Heart right ventricle (tissue), 16 donors: ENCODE results near the gene NRXN2. TPM values are rescaled to one million over a fixed set of nuclear protein-coding genes. Genes with fewer than 3 reads are reported as not detected.

Experiments
- ATAC-seq, 8 donors: fragments of 200-7000 bp; cut with Tn5 transposase; one replicate each; pipeline ENCODE4 v1.9.1; 2020; ENCODE audit warnings: mild to moderate bottlenecking in 8 of 8, moderate library complexity in 8 of 8, moderate number of reproducible peaks in 1 of 8
- DNase-seq, 2 donors: peaks; one replicate each; pipeline ENCODE4 v3.0.0-alpha.2; 2020
- H3K27ac ChIP-seq, 10 donors: fragments of 200-600 bp; sonication (generic) in 2 of 10; one replicate each; pipeline versions ENCODE4 v1.5.0 to v1.8.0; 2020 to 2022; ENCODE audit warnings: mild to moderate bottlenecking in 3 of 10
- H3K27me3 ChIP-seq, 7 donors: fragments of 200-600 bp; one replicate each; pipeline ENCODE4 v1.8.0; 2021 to 2022; ENCODE audit warnings: mild to moderate bottlenecking in 2 of 7
- H3K36me3 ChIP-seq, 9 donors: fragments of 200-600 bp; sonication (generic) in 1 of 9; one replicate each; pipeline versions ENCODE4 v1.5.0 to v1.8.0; 2020 to 2022; ENCODE audit warnings: mild to moderate bottlenecking in 2 of 9
- H3K4me1 ChIP-seq, 9 donors: fragments of 200-600 bp; sonication (generic) in 1 of 9; one replicate each; pipeline versions ENCODE4 v1.5.0 to v1.8.0; 2020 to 2022; ENCODE audit warnings: mild to moderate bottlenecking in 4 of 9
- H3K4me3 ChIP-seq, 10 donors: fragments of 200-600 bp; sonication (generic) in 2 of 10; one replicate each; pipeline versions ENCODE4 v1.5.0 to v1.8.0; 2020 to 2022; ENCODE audit warnings: mild to moderate bottlenecking in 7 of 10, moderate library complexity in 2 of 10
- H3K9me3 ChIP-seq, 11 donors: fragments of 200-600 bp in 10 of 11; sonication (generic) in 2 of 11; one replicate each; pipeline versions ENCODE4 v1.5.0 to v1.8.0; 2013 to 2022; ENCODE audit warnings: mild to moderate bottlenecking in 2 of 11, control low read depth in 1 of 11, moderate library complexity in 1 of 11
- WGBS, 2 donors: extraction: QIAGEN DNeasy Blood & Tissue Kit; methylation state at CpG; one replicate each; pipeline ENCODE4 v1.1.7; 2013; ENCODE audit warnings: inconsistent platforms in 1 of 2; 5-methylcytosine and 5-hydroxymethylcytosine counted together
- intact Hi-C, 10 donors: fragments of 100-400 bp; cut with DNase I; formaldehyde crosslinking; loops; one replicate each; pipeline versions ENCODE4 v1.11.1 to v1.14.2; 2022
- polyA plus RNA-seq, 2 donors: library from polyadenylated mRNA; stranded (reverse); fragments of 200-250 nt; gene quantifications; one replicate each; pipeline ENCODE4 v1.2.3, GENCODE V29; 2013
- total RNA-seq, 10 donors: library from RNA; stranded (reverse); fragmentation: NEBNext Ultra II Directional in 3 of 10; extraction: Animal tissue kit (Norgen Biotek cat#: 25700) in 3 of 10; gene quantifications; one replicate each; pipeline versions ENCODE4 v1.2.1 to v1.2.4, GENCODE V29; 2021 to 2023
- TF ChIP-seq, protein P1 (sequence below), 9 donors: fragments of 200-600 bp; sonication (generic) in 2 of 9; IDR thresholded peaks; one replicate each; pipeline versions ENCODE4 v1.5.0 to v1.8.0; 2021 to 2022; ENCODE audit warnings: antibody characterized with exemption in 9 of 9, mild to moderate bottlenecking in 5 of 9, moderate library complexity in 1 of 9
- donor health status: Arrhythmogenic right ventricular cardiomyopathy.
- donor health status: ischemic (EF 13 %, LVEDD 7.1; RV severe dilation, severe dysfunction).
- donor health status: healthy with polysubstance abuse.
- donor health status: DM: no; HTN: yes; CAD: no.
- donor health status: DM: no; HTN: no; CAD: no.
- donor health status: ischemic (EF 25% LVEDD 6.9; RV normal size, moderate dysfunction).
- donor health status: ischemic (EF 25% LVEDD 5.7; RV mildly dilated, moderate dysfunction).
- donor health status: healthy.
- donor health status: DM: yes; HTN: yes; CAD: no.
- donor health status: Ischemic cardiomyopathy.
- donor health status: ischemic (EF 35%, LVEDD 5.7; RV mildly dilated, moderate dysfunction).
- donor health status: nonischemic (EF 11% LVEDD 7.7; RV severe dilation, severe dysfunction).
- donor health status: DM: yes; HTN: yes; CAD: no.
- donor health status: PGD.
- donor health status: ischemic (EF 29% LVEDD 5.4; RV normal size, mild dysfunction).
- donor health status: nonischemic (EF 23%, LVEDD 6.1; RV moderate dilation, normal function).

Gene NRXN2
- total and polyA plus RNA-seq, 12 donors: 0.45 to 5.5 (median 1.4) TPM

DNA sequence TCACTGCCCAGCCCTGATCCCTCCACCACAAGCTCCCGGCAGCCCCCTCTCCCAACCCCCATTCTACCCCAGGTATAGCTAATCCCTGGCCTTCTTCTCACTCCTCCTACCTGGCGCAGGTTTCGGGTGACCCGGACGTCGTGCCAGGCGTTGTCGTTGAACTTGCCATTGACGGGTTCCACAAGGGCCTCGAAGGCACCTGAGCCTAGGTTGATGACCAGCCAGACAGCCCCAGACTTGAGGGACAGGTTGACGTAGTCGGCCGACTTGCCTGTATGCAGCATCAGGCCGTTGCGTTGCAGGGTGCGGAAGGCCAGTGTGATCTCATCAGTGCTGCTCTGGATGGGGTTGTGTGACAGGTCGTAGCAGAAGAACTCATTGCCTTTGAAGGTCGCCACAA lies 37.5 kb downstream of the NRXN2 start:
- H3K4me1 ChIP-seq: peaks cover 5 to 28% (median 18%) of the 10 kb centered on the region in 9 donors
- no peak overlapping the region for H3K27ac ChIP-seq
- ATAC-seq: no peak
- intact Hi-C loops: loop anchor here in 1 of 10 donors (5.0 kb wide), 1 partner anchor 42 kb away; no protein-coding TSS in a partner anchor
- H3K4me3 ChIP-seq: no peak overlapping the region
- TF ChIP-seq, protein P1, sequence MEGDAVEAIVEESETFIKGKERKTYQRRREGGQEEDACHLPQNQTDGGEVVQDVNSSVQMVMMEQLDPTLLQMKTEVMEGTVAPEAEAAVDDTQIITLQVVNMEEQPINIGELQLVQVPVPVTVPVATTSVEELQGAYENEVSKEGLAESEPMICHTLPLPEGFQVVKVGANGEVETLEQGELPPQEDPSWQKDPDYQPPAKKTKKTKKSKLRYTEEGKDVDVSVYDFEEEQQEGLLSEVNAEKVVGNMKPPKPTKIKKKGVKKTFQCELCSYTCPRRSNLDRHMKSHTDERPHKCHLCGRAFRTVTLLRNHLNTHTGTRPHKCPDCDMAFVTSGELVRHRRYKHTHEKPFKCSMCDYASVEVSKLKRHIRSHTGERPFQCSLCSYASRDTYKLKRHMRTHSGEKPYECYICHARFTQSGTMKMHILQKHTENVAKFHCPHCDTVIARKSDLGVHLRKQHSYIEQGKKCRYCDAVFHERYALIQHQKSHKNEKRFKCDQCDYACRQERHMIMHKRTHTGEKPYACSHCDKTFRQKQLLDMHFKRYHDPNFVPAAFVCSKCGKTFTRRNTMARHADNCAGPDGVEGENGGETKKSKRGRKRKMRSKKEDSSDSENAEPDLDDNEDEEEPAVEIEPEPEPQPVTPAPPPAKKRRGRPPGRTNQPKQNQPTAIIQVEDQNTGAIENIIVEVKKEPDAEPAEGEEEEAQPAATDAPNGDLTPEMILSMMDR (IDR thresholded peaks at IDR 0.05): no peak
- H3K27me3 ChIP-seq: peaks cover 0 to 9% (median 0%) of the 10 kb centered on the region in 7 donors
- no peak for DNase-seq
- WGBS, 2 donors: 92 to 93% methylated on average over 18 of the region's 18 CpGs
- H3K9me3 ChIP-seq: no peaks in the 10 kb centered on the region
- H3K36me3 ChIP-seq: no peaks in the 10 kb centered on the region

DNA sequence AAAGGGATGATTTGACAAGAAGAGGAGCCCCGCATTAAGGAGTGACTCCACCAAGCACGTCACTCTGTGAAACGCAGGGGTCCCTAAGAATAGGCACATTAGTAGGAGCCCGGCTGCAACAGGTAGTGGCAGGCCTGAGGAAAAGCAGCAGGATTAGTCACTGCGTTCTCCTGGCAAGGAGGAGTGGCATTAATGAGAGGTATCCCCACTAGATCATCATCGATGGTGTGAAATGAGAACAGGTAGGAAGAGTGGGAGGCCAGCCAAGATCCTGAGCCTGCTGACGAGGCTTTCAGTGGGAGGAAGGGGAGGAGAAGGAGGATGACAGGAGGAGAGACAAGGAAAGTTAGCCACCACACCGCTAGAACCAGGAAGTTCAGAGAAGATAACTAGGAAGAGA lies 38.6 kb downstream of the NRXN2 start:
- ATAC-seq (no peak), DNase-seq (no peak)
- TF ChIP-seq, protein P1 (IDR thresholded peaks at IDR 0.05): no peak
- Histone ChIP-seq H3K27ac (no peak overlapping the region), H3K9me3 (no peaks in the 10 kb centered on the region), H3K27me3 (peaks cover 0 to 9% (median 0%) of the 10 kb centered on the region in 7 donors), H3K4me3 (no peak overlapping the region), H3K4me1 (peaks cover 5 to 24% (median 17%) of the 10 kb centered on the region in 9 donors), H3K36me3 (no peaks in the 10 kb centered on the region)
- 73 to 77% methylated on average over 8 of the region's 8 CpGs for WGBS, 2 donors
- intact Hi-C loops: no loop called here

DNA sequence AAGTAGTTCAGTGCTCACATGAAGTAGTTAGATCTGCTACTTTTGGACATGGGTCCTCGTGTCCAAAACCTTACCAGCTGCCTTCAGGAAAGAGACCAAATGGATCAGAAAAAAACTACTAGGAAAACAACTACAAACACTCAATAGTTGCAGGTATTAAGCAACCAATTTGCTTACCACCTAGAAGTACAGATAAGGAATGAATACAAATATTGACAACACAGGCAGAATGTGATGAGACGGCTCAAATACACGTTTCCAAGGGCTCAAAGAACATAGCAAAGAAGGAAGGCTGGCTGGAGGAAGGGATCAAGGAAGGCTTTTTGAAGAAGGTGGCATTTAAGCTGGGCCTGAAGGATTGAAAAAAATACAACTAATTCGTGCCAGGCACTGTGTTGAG lies 41.8 kb downstream of the NRXN2 start:
- TF ChIP-seq, protein P1 (IDR thresholded peaks at IDR 0.05): no peak
- DNase-seq (no peak), ATAC-seq (no peak)
- Histone ChIP-seq H3K36me3 (no peaks in the 10 kb centered on the region), H3K9me3 (no peaks in the 10 kb centered on the region), H3K4me3 (no peak overlapping the region), H3K4me1 (peaks cover 0 to 4% (median 1%) of the 10 kb centered on the region in 9 donors), H3K27ac (no peak overlapping the region), H3K27me3 (peaks cover 0 to 19% (median 6%) of the 10 kb centered on the region in 7 donors)
- 76 to 79% methylated on average over 4 of the region's 4 CpGs for WGBS, 2 donors
- intact Hi-C loops: no loop called here

DNA sequence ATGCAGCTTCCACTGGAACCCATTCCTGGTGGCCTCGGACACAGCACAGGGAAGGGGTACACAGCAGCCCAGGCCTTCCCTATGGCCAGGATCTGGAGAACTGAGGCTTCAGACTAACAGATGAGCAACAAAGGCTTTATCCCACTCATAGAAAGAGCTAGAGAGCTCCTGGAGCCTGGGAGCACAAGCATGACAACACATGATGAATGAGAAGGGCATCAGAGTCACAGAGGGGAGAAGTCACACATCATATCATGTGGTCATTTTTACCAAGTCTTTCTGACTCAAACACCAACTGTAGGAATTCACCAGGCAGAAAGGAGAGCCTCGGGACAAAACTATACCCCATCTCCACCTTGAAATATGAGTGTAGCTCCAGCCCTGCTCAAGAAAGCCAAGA lies 43.2 kb downstream of the NRXN2 start:
- H3K27me3 ChIP-seq: peaks cover 0 to 26% (median 6%) of the 10 kb centered on the region in 7 donors
- peaks cover 5 to 17% (median 15%) of the 10 kb centered on the region in 9 donors for H3K4me1 ChIP-seq
- H3K36me3 ChIP-seq: no peaks in the 10 kb centered on the region
- no peak overlapping the region for H3K4me3 ChIP-seq
- DNase-seq (no peak), ATAC-seq (no peak)
- WGBS, 2 donors: 32 to 66% methylated on average over 1 to 2 of the region's 2 CpGs
- H3K9me3 ChIP-seq: no peaks in the 10 kb centered on the region
- intact Hi-C loops: no loop called here
- TF ChIP-seq, protein P1 (IDR thresholded peaks at IDR 0.05): no peak
- no peak overlapping the region for H3K27ac ChIP-seq
